ENCODE data around the gene RPAIN.

The RPAIN gene

DNA sequence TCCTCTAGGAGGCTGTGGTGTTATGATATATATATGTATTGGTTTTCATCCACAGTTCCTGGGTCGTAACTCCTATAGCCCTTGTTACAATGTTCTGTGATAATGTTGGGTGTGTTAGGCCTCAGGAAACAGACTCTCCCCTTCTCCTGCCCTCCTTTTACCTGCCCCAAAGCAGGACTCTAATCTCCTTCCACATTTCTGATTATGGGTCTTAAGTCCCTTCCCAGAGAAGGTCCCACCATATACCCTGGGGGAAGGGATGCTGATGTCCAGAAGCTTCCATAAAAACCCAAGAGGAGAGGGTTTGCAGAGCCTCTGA, 19.4 kb downstream of the RPAIN start:
- Histone ChIP-seq H3K79me1 (ENCODE audit: low read length) (peaks cover 4% of the 10 kb centered on the region), H4K12ac (ENCODE audit: low read depth, low read length) (no peak overlapping the region), H3K4me3 (ENCODE audit: low read depth, low read length) (no peak overlapping the region), H2BK5ac (ENCODE audit: low read depth, low read length, poor library complexity) (no peak overlapping the region), H2BK120ac (ENCODE audit: insufficient read depth, low read length, poor library complexity) (no peak overlapping the region), H3K9ac (ENCODE audit: low read length) (peak overlapping the region; percentile 18), H2AFZ (ENCODE audit: insufficient read depth, low read length, poor library complexity) (peak overlapping the region; percentile 5), H3K36me3 (ENCODE audit: control insufficient read depth in 1 of 2, insufficient read depth in 2 of 2, low read length in 2 of 2) (peaks cover 16 to 29% of the 10 kb centered on the region in 2 experiments), H3K23ac (ENCODE audit: low read length) (no peak overlapping the region), H3K14ac (ENCODE audit: low read length) (no peak overlapping the region), H3K4me2 (ENCODE audit: low read length) (peak overlapping the region; percentile 42), H3K27ac (ENCODE audit: low read depth, low read length) (no peak overlapping the region), H2BK12ac (ENCODE audit: low read length) (no peak overlapping the region), H3K4ac (ENCODE audit: low read depth, low read length) (no peak overlapping the region), H3K27me3 (ENCODE audit: insufficient read depth, low read length) (no peaks in the 10 kb centered on the region), H3K9me3 (ENCODE audit: insufficient read depth, low read depth, low read length) (no peaks in the 10 kb centered on the region), H3K18ac (ENCODE audit: low read length) (no peak overlapping the region), H3K79me2 (ENCODE audit: control insufficient read depth, insufficient read depth, low read length, poor library complexity) (peaks cover 5% of the 10 kb centered on the region), H3K4me1 (ENCODE audit: control insufficient read depth in 1 of 2, insufficient read depth in 2 of 2, low read length in 2 of 2) (peaks cover 0 to 3% of the 10 kb centered on the region in 2 experiments), H2AK5ac (ENCODE audit: low read length) (no peak overlapping the region), H4K91ac (ENCODE audit: low read depth, low read length) (no peak overlapping the region), H4K8ac (ENCODE audit: low read depth, low read length) (peak overlapping the region; percentile 36)
- whole genome bisulfite sequencing (ENCODE audit: extremely low coverage, insufficient coverage, insufficient read length), result no CpG with 5 or more reads among the region's 1 CpG
- DNase-seq, result no peak

GRCh38 chr17:5443728-5444127, 23.7 kb downstream of the RPAIN start:
- no peak overlapping the region for H3K4me3 ChIP-seq (ENCODE audit: low read depth, low read length)
- no peak overlapping the region for H3K4ac ChIP-seq (ENCODE audit: low read depth, low read length)
- H2AK5ac ChIP-seq (ENCODE audit: low read length), result no peak overlapping the region
- H2BK12ac ChIP-seq (ENCODE audit: low read length), result no peak overlapping the region
- no peaks in the 10 kb centered on the region for H3K4me1 ChIP-seq (ENCODE audit: control insufficient read depth in 1 of 2, insufficient read depth in 2 of 2, low read length in 2 of 2)
- no peak overlapping the region for H4K12ac ChIP-seq (ENCODE audit: low read depth, low read length)
- H2AFZ ChIP-seq (ENCODE audit: insufficient read depth, low read length, poor library complexity), result no peak overlapping the region
- no peak overlapping the region for H3K4me2 ChIP-seq (ENCODE audit: low read length)
- H3K14ac ChIP-seq (ENCODE audit: low read length), result no peak overlapping the region
- H3K36me3 ChIP-seq (ENCODE audit: control insufficient read depth in 1 of 2, insufficient read depth in 2 of 2, low read length in 2 of 2), result peaks cover 16 to 34% of the 10 kb centered on the region in 2 experiments
- no peaks in the 10 kb centered on the region for H3K9me3 ChIP-seq (ENCODE audit: insufficient read depth, low read depth, low read length)
- H3K27ac ChIP-seq (ENCODE audit: low read depth, low read length), result no peak overlapping the region
- no peak overlapping the region for H3K18ac ChIP-seq (ENCODE audit: low read length)
- peaks cover 2% of the 10 kb centered on the region for H3K79me1 ChIP-seq (ENCODE audit: low read length)
- no peak overlapping the region for H4K91ac ChIP-seq (ENCODE audit: low read depth, low read length)
- H3K79me2 ChIP-seq (ENCODE audit: control insufficient read depth, insufficient read depth, low read length, poor library complexity), result peaks cover 2% of the 10 kb centered on the region
- H4K8ac ChIP-seq (ENCODE audit: low read depth, low read length), result no peak overlapping the region
- no peak overlapping the region for H3K9ac ChIP-seq (ENCODE audit: low read length)
- H3K23ac ChIP-seq (ENCODE audit: low read length), result no peak overlapping the region
- no CpG with 5 or more reads among the region's 6 CpGs for WGBS (ENCODE audit: extremely low coverage, insufficient coverage, insufficient read length)
- DNase-seq, result no peak
- no peaks in the 10 kb centered on the region for H3K27me3 ChIP-seq (ENCODE audit: insufficient read depth, low read length)
- no peak overlapping the region for H2BK120ac ChIP-seq (ENCODE audit: insufficient read depth, low read length, poor library complexity)
- H2BK5ac ChIP-seq (ENCODE audit: low read depth, low read length, poor library complexity), result no peak overlapping the region

- Histone ChIP-seq H3K36me3 (ENCODE audit: control insufficient read depth in 1 of 2, insufficient read depth in 2 of 2, low read length in 2 of 2) (peaks cover 17 to 35% of the 10 kb centered on the region in 2 experiments), H3K14ac (ENCODE audit: low read length) (no peak overlapping the region), H3K4me3 (ENCODE audit: low read depth, low read length) (no peak overlapping the region), H3K4me1 (ENCODE audit: control insufficient read depth in 1 of 2, insufficient read depth in 2 of 2, low read length in 2 of 2) (no peaks in the 10 kb centered on the region), H2BK120ac (ENCODE audit: insufficient read depth, low read length, poor library complexity) (no peak overlapping the region), H3K4ac (ENCODE audit: low read depth, low read length) (no peak overlapping the region), H3K79me2 (ENCODE audit: control insufficient read depth, insufficient read depth, low read length, poor library complexity) (no peaks in the 10 kb centered on the region), H3K27me3 (ENCODE audit: insufficient read depth, low read length) (no peaks in the 10 kb centered on the region), H3K4me2 (ENCODE audit: low read length) (no peak overlapping the region), H4K12ac (ENCODE audit: low read depth, low read length) (no peak overlapping the region), H4K91ac (ENCODE audit: low read depth, low read length) (no peak overlapping the region), H3K9ac (ENCODE audit: low read length) (no peak overlapping the region), H3K27ac (ENCODE audit: low read depth, low read length) (no peak overlapping the region), H2BK5ac (ENCODE audit: low read depth, low read length, poor library complexity) (no peak overlapping the region), H3K18ac (ENCODE audit: low read length) (no peak overlapping the region), H2BK12ac (ENCODE audit: low read length) (no peak overlapping the region), H4K8ac (ENCODE audit: low read depth, low read length) (no peak overlapping the region), H3K23ac (ENCODE audit: low read length) (no peak overlapping the region), H2AFZ (ENCODE audit: insufficient read depth, low read length, poor library complexity) (no peak overlapping the region), H2AK5ac (ENCODE audit: low read length) (no peak overlapping the region), H3K9me3 (ENCODE audit: insufficient read depth, low read depth, low read length) (no peaks in the 10 kb centered on the region), H3K79me1 (ENCODE audit: low read length) (no peaks in the 10 kb centered on the region)
- WGBS (ENCODE audit: extremely low coverage, insufficient coverage, insufficient read length), result no CpG with 5 or more reads among the region's 22 CpGs
- DNase-seq, result no peak
Measured at GRCh38 chr17:5444209-5444608, 24.2 kb downstream of the RPAIN start.

GRCh38 chr17:5446786-5447185, 26.8 kb downstream of the RPAIN start:
- peak overlapping the region; percentile 49 for H3K23ac ChIP-seq (ENCODE audit: low read length)
- no peak for DNase-seq
- no peaks in the 10 kb centered on the region for H3K27me3 ChIP-seq (ENCODE audit: insufficient read depth, low read length)
- H3K9me3 ChIP-seq (ENCODE audit: insufficient read depth, low read depth, low read length), result no peaks in the 10 kb centered on the region
- H3K4me2 ChIP-seq (ENCODE audit: low read length), result no peak overlapping the region
- H3K4ac ChIP-seq (ENCODE audit: low read depth, low read length), result no peak overlapping the region
- no peak overlapping the region for H3K9ac ChIP-seq (ENCODE audit: low read length)
- H3K27ac ChIP-seq (ENCODE audit: low read depth, low read length), result no peak overlapping the region
- H3K14ac ChIP-seq (ENCODE audit: low read length), result no peak overlapping the region
- H3K79me2 ChIP-seq (ENCODE audit: control insufficient read depth, insufficient read depth, low read length, poor library complexity), result no peaks in the 10 kb centered on the region
- no peak overlapping the region for H4K8ac ChIP-seq (ENCODE audit: low read depth, low read length)
- H2AK5ac ChIP-seq (ENCODE audit: low read length), result no peak overlapping the region
- no peak overlapping the region for H2BK12ac ChIP-seq (ENCODE audit: low read length)
- no peak overlapping the region for H2BK120ac ChIP-seq (ENCODE audit: insufficient read depth, low read length, poor library complexity)
- H4K12ac ChIP-seq (ENCODE audit: low read depth, low read length), result no peak overlapping the region
- peaks cover 25 to 42% of the 10 kb centered on the region in 2 experiments for H3K36me3 ChIP-seq (ENCODE audit: control insufficient read depth in 1 of 2, insufficient read depth in 2 of 2, low read length in 2 of 2)
- no peak overlapping the region for H3K18ac ChIP-seq (ENCODE audit: low read length)
- no peak overlapping the region for H2AFZ ChIP-seq (ENCODE audit: insufficient read depth, low read length, poor library complexity)
- no CpG with 5 or more reads among the region's 8 CpGs for WGBS (ENCODE audit: extremely low coverage, insufficient coverage, insufficient read length)
- no peak overlapping the region for H2BK5ac ChIP-seq (ENCODE audit: low read depth, low read length, poor library complexity)
- no peaks in the 10 kb centered on the region for H3K79me1 ChIP-seq (ENCODE audit: low read length)
- H3K4me3 ChIP-seq (ENCODE audit: low read depth, low read length), result no peak overlapping the region
- no peaks in the 10 kb centered on the region for H3K4me1 ChIP-seq (ENCODE audit: control insufficient read depth in 1 of 2, insufficient read depth in 2 of 2, low read length in 2 of 2)
- no peak overlapping the region for H4K91ac ChIP-seq (ENCODE audit: low read depth, low read length)

All from trophoblast cell (in vitro differentiated cells and primary cell).